SIG-M5 treated with dmso at 0.1 percent for 504 hours (cell line): ENCODE results near the gene STAP2.

ENCODE experiments used
- DNase-seq: peaks from one replicate; lab custom pipeline; 2025; ENCODE audit not compliant: unreplicated experiment; lab: John Stamatoyannopoulos, UW

Gene STAP2

GRCh38 chr19:4328243-4328990 lies 10.2 kb downstream of the STAP2 start:
- DNase-seq, result peak; percentile 50

- no peak for DNase-seq
These were observed 10.8 kb downstream of the STAP2 start for GRCh38 chr19:4327877-4328242.

- DNase-seq, result peak; percentile 40
These were observed 11.3 kb downstream of the STAP2 start for GRCh38 chr19:4327252-4327876.

- DNase-seq, result no peak
These were observed 11.8 kb downstream of the STAP2 start for GRCh38 chr19:4326837-4327251.

GRCh38 chr19:4326215-4326836 lies 12.3 kb downstream of the STAP2 start:
- DNase-seq, result no peak

GRCh38 chr19:4324228-4324627 lies 14.4 kb downstream of the STAP2 start:
- no peak for DNase-seq

GRCh38 chr19:4323692-4324091 lies 14.9 kb downstream of the STAP2 start:
- no peak for DNase-seq

- no peak for DNase-seq
These were observed 15.5 kb downstream of the STAP2 start for GRCh38 chr19:4322942-4323665.

- DNase-seq, result no peak
These were observed 18.2 kb downstream of the STAP2 start for GRCh38 chr19:4320419-4320818.

GRCh38 chr19:4319067-4319718 lies 19.4 kb downstream of the STAP2 start:
- no peak for DNase-seq

- DNase-seq, result no peak
These were observed 20.2 kb downstream of the STAP2 start for GRCh38 chr19:4318460-4318859.

GRCh38 chr19:4316956-4317355 lies 21.7 kb downstream of the STAP2 start:
- no peak for DNase-seq

GRCh38 chr19:4313847-4314490 lies 24.7 kb downstream of the STAP2 start:
- DNase-seq, result no peak

GRCh38 chr19:4310247-4311121 lies 28.1 kb downstream of the STAP2 start:
- DNase-seq, result no peak

- no peak for DNase-seq
These were observed 33.0 kb downstream of the STAP2 start for GRCh38 chr19:4305659-4306058.

GRCh38 chr19:4305257-4305612 lies 33.4 kb downstream of the STAP2 start:
- no peak for DNase-seq

GRCh38 chr19:4304538-4305256 lies 33.9 kb downstream of the STAP2 start, which contains the start of gene FSD1:
FSD1 (plus strand) TSS chr19:4304598; CDS start chr19:4304747, 149 bp downstream.
- peak; percentile 16 for DNase-seq

GRCh38 chr19:4303819-4304537 lies 34.6 kb downstream of the STAP2 start:
- DNase-seq, result no peak
